B cell (primary cell): ENCODE measurements around the gene PRKCH.

Source experiments
- CTCF ChIP-seq: fragments of 200-600 bp; IDR thresholded peaks from one replicate; pipeline ENCODE4 v1.8.0; 2022; ENCODE audit warnings: antibody characterized with exemption, mild to moderate bottlenecking
- EZH2 ChIP-seq: IDR thresholded peaks from 2 replicates; pipeline ENCODE4 v1.6.1; 2012; ENCODE audit warnings: borderline replicate concordance, low read depth, mild to moderate bottlenecking, moderate library complexity, low read length; ENCODE audit not compliant: insufficient read depth, poor library complexity, severe bottlenecking

DNA sequence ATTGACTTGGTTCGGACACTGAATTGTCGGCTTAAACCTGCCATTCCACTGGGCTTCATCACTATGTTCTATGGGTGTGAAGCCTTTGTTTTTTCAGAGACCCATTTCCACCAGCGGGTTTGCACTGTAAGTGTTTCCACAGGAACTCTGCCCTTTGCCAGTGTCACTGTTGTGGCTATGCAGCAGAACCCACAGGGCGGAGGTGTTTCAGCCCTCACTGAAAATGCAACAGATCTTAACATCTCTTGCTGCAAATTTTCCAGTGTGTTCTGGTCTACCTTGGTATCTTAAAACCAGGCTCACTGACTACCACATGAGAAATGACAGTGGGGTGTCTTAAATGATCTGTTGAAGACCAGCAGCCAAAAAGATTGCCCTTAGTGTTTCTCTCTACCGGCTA is 21.1 kb downstream of the PRKCH start:
- TF ChIP-seq CTCF = no peak
- no peak for TF ChIP-seq EZH2
